ENCODE data around the gene PPP1R11. TPM values are rescaled to one million over a fixed set of nuclear protein-coding genes. Genes with fewer than 3 reads are reported as not detected.

The PPP1R11 gene
- total and polyA plus RNA-seq, 2 of the 13 experiments (the other 11 are each of a cell fraction or from before 2014, with no cell fraction given), result 32.1 to 58.9 TPM

GRCh38 chr6:30061092-30061857, 5.7 kb upstream of the PPP1R11 start, which contains the start of gene POLR1H (continued):
- 0 out of 2 replicates have a peak, but pooled peaks have one; percentile 50 for TF ChIP-seq ZSCAN30 (CRISPR knock-in tag; IDR thresholded peaks at IDR 0.05)
- TF ChIP-seq ZNF710 (CRISPR knock-in tag; IDR thresholded peaks at IDR 0.05; ENCODE audit: borderline replicate concordance), result 0 out of 2 replicates have a peak, but pooled peaks have one; percentile 49
- peak; percentile 96 for TF ChIP-seq ZNF605 (CRISPR knock-in tag; IDR thresholded peaks at IDR 0.05)
- peak; percentile 31; the same call in 1 of the 2 replicates for TF ChIP-seq TBX3 (IDR thresholded peaks at IDR 0.05; ENCODE audit: borderline replicate concordance)
- TF ChIP-seq ZNF350 (CRISPR knock-in tag; IDR thresholded peaks at IDR 0.05; ENCODE audit: borderline replicate concordance, low read depth), result peak; percentile 96
- TF ChIP-seq KLF16 (CRISPR knock-in tag; IDR thresholded peaks at IDR 0.05), result peak in 1 of 2 experiments; percentile 99; a peak in 2 of 4 replicates
- no peak for TF ChIP-seq E2F1 (CRISPR knock-in tag; IDR thresholded peaks at IDR 0.05)
- peak; percentile 97 for TF ChIP-seq ASH2L (IDR thresholded peaks at IDR 0.05; ENCODE audit: insufficient read length, low read depth, low read length)
- TF ChIP-seq U2AF2 (IDR thresholded peaks at IDR 0.05; ENCODE audit: low read depth, low read length), result no peak
- TF ChIP-seq ZSCAN20 (CRISPR knock-in tag; IDR thresholded peaks at IDR 0.05; ENCODE audit: borderline replicate concordance), result peak; percentile 91
- TF ChIP-seq ARHGAP35 (CRISPR knock-in tag; IDR thresholded peaks at IDR 0.05; ENCODE audit: borderline replicate concordance), result no peak
- peak; percentile 92 for TF ChIP-seq GATAD2A (CRISPR knock-in tag; IDR thresholded peaks at IDR 0.05)
- TF ChIP-seq STAT5B (CRISPR knock-in tag; IDR thresholded peaks at IDR 0.05), result no peak
- peak; percentile 95 for TF ChIP-seq ZHX2 (IDR thresholded peaks at IDR 0.05; ENCODE audit: low read depth)
- TF ChIP-seq ZHX2 (CRISPR knock-in tag; IDR thresholded peaks at IDR 0.05; ENCODE audit: borderline replicate concordance), result peak; percentile 86
- TF ChIP-seq MTF1 (CRISPR knock-in tag; IDR thresholded peaks at IDR 0.05), result peak; percentile 92; the same call in 1 of the 2 replicates
- peak; percentile 98 for TF ChIP-seq FOXK1 (CRISPR knock-in tag; IDR thresholded peaks at IDR 0.05; ENCODE audit: borderline replicate concordance, low read depth)
- peak; percentile 85 for TF ChIP-seq TEAD3 (CRISPR knock-in tag; optimal IDR thresholded peaks at IDR 0.05; ENCODE audit: borderline replicate concordance)
- TF ChIP-seq RBFOX2 (IDR thresholded peaks at IDR 0.05; ENCODE audit: low read depth, low read length), result peak; percentile 78
